ENCODE measurements around the gene CTSW. TPM values are rescaled to one million over a fixed set of nuclear protein-coding genes. Genes with fewer than 3 reads are reported as not detected.

CTSW gene
- total and polyA plus RNA-seq, 7 experiments from 2014 or later: 24.9 to 148 (median 31.7) TPM

- Histone ChIP-seq H3K36me3 (ENCODE audit: control insufficient read depth in 2 of 3, insufficient read depth in 3 of 3, low read length in 3 of 3) (peaks cover 0 to 3% (median 0%) of the 10 kb centered on the region in 3 experiments), H3K4me3 (ENCODE audit: low read length) (no peak overlapping the region), H3K27ac (ENCODE audit: low read depth, low read length) (no peak overlapping the region), H3K4me1 (ENCODE audit: control insufficient read depth in 2 of 2, insufficient read depth in 2 of 2, low read length in 2 of 2) (peaks cover 10 to 19% of the 10 kb centered on the region in 2 donors), H3K27me3 (ENCODE audit: control insufficient read depth in 2 of 2, insufficient read depth in 2 of 2, low read length in 2 of 2) (no peaks in the 10 kb centered on the region), H3K9me3 (ENCODE audit: control insufficient read depth in 2 of 3, low read length in 3 of 3) (no peaks in the 10 kb centered on the region)
- intact Hi-C loops (cut with micrococcal nuclease): loop anchor here (2.0 to 5.0 kb wide), 3 partner anchors 13 to 970 kb away; partner anchors contain the start of genes FIBP (in 2 of the 2), CFL1 (in 1 of the 2) and RCE1 (in 1 of the 2)
- peak overlapping the region in 9 of 10 donors; percentile 14 to 68 (median 29) for H3K4me3 Mint-ChIP-seq
- H3K27me3 Mint-ChIP-seq: peaks cover 0 to 3% (median 0%) of the 10 kb centered on the region in 5 donors
- peaks cover 0 to 5% (median 0%) of the 10 kb centered on the region in 5 donors for H3K36me3 Mint-ChIP-seq
- H3K9me3 Mint-ChIP-seq: no peaks in the 10 kb centered on the region
- H3K4me1 Mint-ChIP-seq: peaks cover 11 to 26% (median 16%) of the 10 kb centered on the region in 7 donors
- POLR2A ChIA-PET: interaction anchor here (0.9 to 4.8 kb wide), 6 partner anchors 10 to 130 kb away, joined by 3 to 109 read pairs (median 4); partner anchors contain the start of genes BANF1, CCDC85B, CFL1 and EIF1AD
- DNase-seq: no peak
- H3K27ac Mint-ChIP-seq: peak overlapping the region in 4 of 9 donors; percentile 31 to 49 (median 42)
- CTCF ChIA-PET: interaction anchor here (0.8 to 4.7 kb wide), 3 partner anchors 12 to 255 kb away, joined by 3 to 38 read pairs (median 30); partner anchors contain the start of gene MUS81
- no peak for ATAC-seq
These were observed 7.7 kb upstream of the CTSW start for GRCh38 chr11:65871811-65872548.

GRCh38 chr11:65872586-65873317 is 6.9 kb upstream of the CTSW start, which contains the start of gene EFEMP2:
TSS of gene EFEMP2 (minus strand) at chr11:65872800. CDS start at chr11:65872354, 446 bp downstream.
- peak within 1 kb of the TSS; percentile 84 to 97 (median 91) for H3K4me3 Mint-ChIP-seq
- peak within 1 kb of the TSS; percentile 71 to 92 (median 91) for H3K27ac Mint-ChIP-seq
- H3K27me3 ChIP-seq (ENCODE audit: control insufficient read depth in 2 of 2, insufficient read depth in 2 of 2, low read length in 2 of 2): no peaks in the 10 kb centered on the region
- no peak for DNase-seq
- no peaks in the 10 kb centered on the region for H3K9me3 ChIP-seq (ENCODE audit: control insufficient read depth in 2 of 3, low read length in 3 of 3)
- no peaks in the 10 kb centered on the region for H3K9me3 Mint-ChIP-seq
- POLR2A ChIA-PET: interaction anchor here (1.0 to 4.8 kb wide), 6 partner anchors 12 to 33 kb away, joined by 3 to 109 read pairs (median 31); partner anchors contain the start of genes CCDC85B, CFL1, FIBP and FOSL1
- H3K4me1 Mint-ChIP-seq: peaks cover 7 to 32% (median 18%) of the 10 kb centered on the region in 7 donors
- intact Hi-C loops (cut with micrococcal nuclease): loop anchor here (1.0 to 5.0 kb wide), 6 partner anchors 12 to 970 kb away; partner anchors contain the start of genes FIBP (in 2 of the 2), CFL1 (in 1 of the 2), MUS81 (in 1 of the 2) and RCE1 (in 1 of the 2)
- no peaks in the 10 kb centered on the region for H3K36me3 ChIP-seq (ENCODE audit: control insufficient read depth in 2 of 3, insufficient read depth in 3 of 3, low read length in 3 of 3)
- peak within 1 kb of the TSS; percentile 75 for H3K4me3 ChIP-seq (ENCODE audit: low read length)
- peaks cover 0 to 5% (median 0%) of the 10 kb centered on the region in 5 donors for H3K36me3 Mint-ChIP-seq
- peaks cover 0 to 3% (median 0%) of the 10 kb centered on the region in 5 donors for H3K27me3 Mint-ChIP-seq
- peaks cover 10 to 19% of the 10 kb centered on the region in 2 donors for H3K4me1 ChIP-seq (ENCODE audit: control insufficient read depth in 2 of 2, insufficient read depth in 2 of 2, low read length in 2 of 2)
- ATAC-seq: no peak
- H3K27ac ChIP-seq (ENCODE audit: low read depth, low read length): peak within 1 kb of the TSS; percentile 88
- CTCF ChIA-PET: interaction anchor here (1.5 to 4.7 kb wide), 3 partner anchors 12 to 13 kb away, joined by 10 to 30 read pairs (median 24); partner anchors contain the start of gene MUS81

GRCh38 chr11:65873318-65874156 is 6.1 kb upstream of the CTSW start:
- CTCF ChIA-PET: interaction anchor here (0.8 to 2.1 kb wide), 6 partner anchors 11 to 97 kb away, joined by 3 to 24 read pairs (median 8); partner anchors contain the start of genes CCDC85B, FIBP and MUS81
- Histone ChIP-seq H3K27me3 (ENCODE audit: control insufficient read depth in 2 of 2, insufficient read depth in 2 of 2, low read length in 2 of 2) (no peaks in the 10 kb centered on the region), H3K9me3 (ENCODE audit: control insufficient read depth in 2 of 3, low read length in 3 of 3) (no peaks in the 10 kb centered on the region), H3K36me3 (ENCODE audit: control insufficient read depth in 2 of 3, insufficient read depth in 3 of 3, low read length in 3 of 3) (no peaks in the 10 kb centered on the region), H3K4me1 (ENCODE audit: control insufficient read depth in 2 of 2, insufficient read depth in 2 of 2, low read length in 2 of 2) (peaks cover 10 to 22% of the 10 kb centered on the region in 2 donors), H3K27ac (ENCODE audit: low read depth, low read length) (peak overlapping the region; percentile 88), H3K4me3 (ENCODE audit: low read length) (peak overlapping the region; percentile 75)
- peaks cover 0 to 5% (median 0%) of the 10 kb centered on the region in 5 donors for H3K36me3 Mint-ChIP-seq
- POLR2A ChIA-PET: interaction anchor here (0.6 to 2.1 kb wide), 15 partner anchors 11 to 1847 kb away, joined by 3 to 63 read pairs (median 4); partner anchors contain the start of genes BANF1, C11orf68, CCDC85B and CFL1
- H3K4me3 Mint-ChIP-seq: peak overlapping the region; percentile 84 to 97 (median 91)
- intact Hi-C loops (cut with micrococcal nuclease): loop anchor here (1.0 to 5.0 kb wide), 6 partner anchors 11 to 969 kb away; partner anchors contain the start of genes FIBP (in 2 of the 2), CFL1 (in 1 of the 2), MUS81 (in 1 of the 2) and RCE1 (in 1 of the 2)
- no peaks in the 10 kb centered on the region for H3K9me3 Mint-ChIP-seq
- H3K4me1 Mint-ChIP-seq: peaks cover 7 to 37% (median 18%) of the 10 kb centered on the region in 7 donors
- ATAC-seq (peak; percentile 99), DNase-seq (peak; percentile 93 to 100 (median 97))
- H3K27me3 Mint-ChIP-seq: peaks cover 0 to 3% (median 0%) of the 10 kb centered on the region in 5 donors
- H3K27ac Mint-ChIP-seq: peak overlapping the region; percentile 71 to 92 (median 91)

GRCh38 chr11:65880027-65880426 is 390 bp downstream of the CTSW start:
- Histone ChIP-seq H3K27me3 (ENCODE audit: control insufficient read depth in 2 of 2, insufficient read depth in 2 of 2, low read length in 2 of 2) (no peaks in the 10 kb centered on the region), H3K9me3 (ENCODE audit: control insufficient read depth in 2 of 3, low read length in 3 of 3) (no peaks in the 10 kb centered on the region), H3K36me3 (ENCODE audit: control insufficient read depth in 2 of 3, insufficient read depth in 3 of 3, low read length in 3 of 3) (peaks cover 0 to 27% (median 0%) of the 10 kb centered on the region in 3 experiments), H3K4me1 (ENCODE audit: control insufficient read depth in 2 of 2, insufficient read depth in 2 of 2, low read length in 2 of 2) (peaks cover 29 to 33% of the 10 kb centered on the region in 2 donors), H3K4me3 (ENCODE audit: low read length) (peak overlapping the region; percentile 71), H3K27ac (ENCODE audit: low read depth, low read length) (peak overlapping the region; percentile 69)
- peak overlapping the region in 8 of 10 donors; percentile 52 to 80 (median 68) for H3K4me3 Mint-ChIP-seq
- H3K4me1 Mint-ChIP-seq: peaks cover 12 to 49% (median 28%) of the 10 kb centered on the region in 7 donors
- H3K36me3 Mint-ChIP-seq: peaks cover 0 to 8% (median 3%) of the 10 kb centered on the region in 5 donors
- peak overlapping the region in 6 of 9 donors; percentile 75 to 92 (median 84) for H3K27ac Mint-ChIP-seq
- no peaks in the 10 kb centered on the region for H3K9me3 Mint-ChIP-seq
- no peaks in the 10 kb centered on the region for H3K27me3 Mint-ChIP-seq
- ChIA-PET POLR2A (interaction anchor here (0.7 to 5.4 kb wide), 3 partner anchors 10 to 78 kb away, joined by 3 to 73 read pairs (median 47); partner anchors contain the start of genes CCDC85B, CFL1, FIBP and MUS81), CTCF (interaction anchor here (1.0 to 2.5 kb wide), 2 partner anchors 20 to 100 kb away, joined by 3 to 9 read pairs; partner anchors contain the start of gene MUS81)
- DNase-seq: no peak
- ATAC-seq: no peak
- intact Hi-C loops (cut with micrococcal nuclease): no loop called here

GRCh38 chr11:65880844-65881421 is 1.3 kb downstream of the CTSW start:
- Mint-ChIP-seq H3K36me3 (peaks cover 0 to 9% (median 3%) of the 10 kb centered on the region in 5 donors), H3K4me1 (peaks cover 12 to 56% (median 29%) of the 10 kb centered on the region in 7 donors)

More at GRCh38 chr11:65880844-65881421, 1.3 kb downstream of the CTSW start:
- ChIA-PET POLR2A (interaction anchor here (0.6 to 5.4 kb wide), 6 partner anchors 9 to 374 kb away, joined by 3 to 73 read pairs (median 4); partner anchors contain the start of genes CCDC85B, CFL1, FIBP and MUS81), CTCF (interaction anchor here (1.0 to 2.5 kb wide), 3 partner anchors 10 to 21 kb away, joined by 3 to 9 read pairs (median 6); partner anchors contain the start of genes CCDC85B and MUS81)
- ATAC-seq (no peak), DNase-seq (no peak)
- Mint-ChIP-seq H3K9me3 (no peaks in the 10 kb centered on the region), H3K27me3 (no peaks in the 10 kb centered on the region), H3K27ac (peak overlapping the region in 6 of 9 donors; percentile 80 to 92 (median 84)), H3K4me3 (peak overlapping the region in 6 of 10 donors; percentile 21 to 80 (median 58))
- intact Hi-C loops (cut with micrococcal nuclease): no loop called here
- peaks cover 31 to 34% of the 10 kb centered on the region in 2 donors for H3K4me1 ChIP-seq (ENCODE audit: control insufficient read depth in 2 of 2, insufficient read depth in 2 of 2, low read length in 2 of 2)
- no peak overlapping the region for H3K4me3 ChIP-seq (ENCODE audit: low read length)
- H3K27ac ChIP-seq (ENCODE audit: low read depth, low read length): peak overlapping the region; percentile 39
- no peaks in the 10 kb centered on the region for H3K27me3 ChIP-seq (ENCODE audit: control insufficient read depth in 2 of 2, insufficient read depth in 2 of 2, low read length in 2 of 2)
- peaks cover 0 to 27% (median 0%) of the 10 kb centered on the region in 3 experiments for H3K36me3 ChIP-seq (ENCODE audit: control insufficient read depth in 2 of 3, insufficient read depth in 3 of 3, low read length in 3 of 3)
- no peaks in the 10 kb centered on the region for H3K9me3 ChIP-seq (ENCODE audit: control insufficient read depth in 2 of 3, low read length in 3 of 3)

All from naive thymus-derived CD4-positive, alpha-beta T cell (primary cell).